GM12878 (cell line): ENCODE results near the gene CEACAM3. TPM values are rescaled to one million over a fixed set of nuclear protein-coding genes. Genes with fewer than 3 reads are reported as not detected.

ENCODE experiments used
- ATAC-seq: fragments of 200-7000 bp; cut with Tn5 transposase; 3 replicates; pipeline ENCODE4 v1.9.1; 2020; ENCODE audit warnings: mild to moderate bottlenecking, moderate library complexity
- BruUV-seq: library from RNA; stranded (reverse); fragments of 400-500 nt; replicated peaks from 2 replicates; lab custom pipeline; 2021; lab: Mats Ljungman, UMichigan
- CTCF ChIA-PET: fragments of 300-600 bp; sonication (Branson Sonifier 250); formaldehyde crosslinking; extraction: SDS; loops from one replicate; lab custom pipeline; 2021; ENCODE audit warnings: inconsistent platforms; lab: Yijun Ruan, JAX
- POLR2A ChIA-PET: fragments of 350-600 bp; formaldehyde crosslinking; extraction: SDS; loops from one replicate; lab custom pipeline; 2021; ENCODE audit warnings: inconsistent platforms; lab: Charles Lee
- RAD21 ChIA-PET: fragments of 300-600 bp; sonication (Branson Sonifier 250); formaldehyde crosslinking; loops from one replicate; lab custom pipeline; 2023; ENCODE audit warnings: antibody characterized with exemption; ENCODE audit not compliant: unreplicated experiment; lab: Charles Lee
- SMC1A ChIA-PET: fragments of 300-600 bp; sonication (Branson Sonifier 250); formaldehyde crosslinking; loops from one replicate; lab custom pipeline; 2023; ENCODE audit not compliant: unreplicated experiment, uncharacterized antibody; lab: Charles Lee
- DNase-seq: peaks from one replicate; pipeline ENCODE4 v3.0.0-alpha.2; 2011; ENCODE audit warnings: low read depth, low spot score
- FAIRE-seq: peaks from 3 replicates; lab custom pipeline; 2011; peaks lifted over from hg19 to GRCh38; lab: Jason Lieb, UNC
- H2AFZ ChIP-seq: 2 replicates; pipeline ENCODE4 v1.6.0; 2011; ENCODE audit warnings: low read depth, low read length, control low read depth; ENCODE audit not compliant: control insufficient read depth
- H3K27ac ChIP-seq: 2 replicates; pipeline ENCODE4 v1.5.1; 2011; ENCODE audit warnings: control low read depth; ENCODE audit not compliant: control insufficient read depth, insufficient read depth
- H3K27me3 ChIP-seq, 2 experiments: replicated peaks in 1 of 2; 2 replicates each; pipeline versions ENCODE4 v1.6.0 to v1.6.1; 2011; ENCODE audit warnings: low read length in 1 of 2; ENCODE audit not compliant: control insufficient read depth in 2 of 2, insufficient read depth in 2 of 2
- H3K36me3 ChIP-seq, 2 experiments: 2 replicates each; pipeline ENCODE4 v1.5.1; 2011; ENCODE audit warnings: low read length in 1 of 2; ENCODE audit not compliant: control insufficient read depth in 2 of 2, insufficient read depth in 2 of 2
- H3K4me1 ChIP-seq: 2 replicates; pipeline ENCODE4 v1.6.1; 2011; ENCODE audit warnings: mild to moderate bottlenecking, low read length, moderate library complexity, mixed read lengths; ENCODE audit not compliant: control insufficient read depth, insufficient read depth
- H3K4me2 ChIP-seq: 2 replicates; pipeline ENCODE4 v1.6.0; 2011; ENCODE audit warnings: control low read depth; ENCODE audit not compliant: control insufficient read depth, insufficient read depth
- H3K4me3 ChIP-seq: fragments of 200-600 bp; sonication (generic); 2 replicates; pipeline ENCODE4 v1.5.1; 2016
- H3K79me2 ChIP-seq: 2 replicates; pipeline ENCODE4 v1.6.0; 2011; ENCODE audit warnings: low read length; ENCODE audit not compliant: control insufficient read depth, insufficient read depth
- H3K9ac ChIP-seq: 2 replicates; pipeline ENCODE4 v1.8.0; 2011; ENCODE audit warnings: low read length, control low read depth, mixed read lengths; ENCODE audit not compliant: control insufficient read depth, insufficient read depth
- H3K9me3 ChIP-seq: replicated peaks from 3 replicates; pipeline ENCODE4 v1.5.1; 2011; ENCODE audit warnings: mild to moderate bottlenecking, low read length; ENCODE audit not compliant: control insufficient read depth, insufficient read depth
- H4K20me1 ChIP-seq: 2 replicates; pipeline ENCODE4 v1.6.0; 2011; ENCODE audit not compliant: control insufficient read depth, insufficient read depth
- EED ChIP-seq: sonication (generic); IDR thresholded peaks from 2 replicates; pipeline ENCODE4 v1.6.1; 2016; ENCODE audit warnings: antibody characterized with exemption, low read depth
- IRF4 ChIP-seq: IDR thresholded peaks from 2 replicates; pipeline ENCODE4 v1.6.1; 2011; ENCODE audit warnings: low read depth, low read length
- POLR2A ChIP-seq: IDR thresholded peaks from 2 replicates; pipeline ENCODE4 v1.6.1; 2011; ENCODE audit warnings: low read depth, mild to moderate bottlenecking, low read length
- WGBS: methylation state at CpG from one replicate; pipeline ENCODE4 v1.1.6; 2016; ENCODE audit warnings: low lambda C conversion rate; ENCODE audit not compliant: insufficient replicate concordance, insufficient coverage; ENCODE audit errors: missing lambda C conversion rate; 5-methylcytosine and 5-hydroxymethylcytosine counted together
- in situ Hi-C: fragments of 300-500 bp; cut with MboI; formaldehyde crosslinking; loops from 9 replicates; pipeline ENCODE4 v1.14.3; 2018; ENCODE audit warnings: mixed read lengths
- intact Hi-C: fragments of 100-400 bp; cut with micrococcal nuclease; formaldehyde crosslinking; loops from one replicate; pipeline ENCODE4 v1.14.2; 2022; ENCODE audit not compliant: unreplicated experiment
- polyA plus RNA-seq, 11 experiments: library from polyadenylated mRNA; depleted of rRNA in 4 of 11; unstranded in 6 of 11; stranded (reverse) in 5 of 11; fragments of >200 nt; fragmentation: Nextera tagmentation in 4 of 11; fragmentation: Illumina TruSeq in 1 of 11; extraction: Ambion mirVana in 4 of 11; extraction: Trizol in 1 of 11; gene quantifications; 1 replicate in 1 of 11; 2 replicates in 10 of 11; pipeline versions ENCODE4 v1.2.1 to v1.2.3, GENCODE V29; 2011 to 2016; ENCODE audit warnings: inconsistent platforms in 2 of 11, missing spikeins in 2 of 11, low read depth in 1 of 11
- total RNA-seq, 4 experiments: library from RNA; depleted of rRNA in 3 of 4; stranded (reverse); fragments of >200 nt in 3 of 4; fragmentation: Illumina TruSeq in 1 of 4; extraction: Trizol in 1 of 4; gene quantifications; 2 replicates each; pipeline versions ENCODE4 v1.2.1 to v1.2.3, GENCODE V29; 2013 to 2021
- TF ChIP-seq, protein P1 (sequence below): fragments of 150-350 bp; IDR thresholded peaks from 2 replicates; pipeline ENCODE4 v1.6.1; 2014; ENCODE audit warnings: mild to moderate bottlenecking, low read depth, low read length
- TF ChIP-seq, protein P2 (sequence below): fragments of 450-650 bp; IDR thresholded peaks from 2 replicates; pipeline ENCODE4 v1.6.1; 2018; ENCODE audit warnings: mild to moderate bottlenecking, low read depth, moderate library complexity; ENCODE audit not compliant: partially characterized antibody

The CEACAM3 gene
- total and polyA plus RNA-seq, 10 of the 15 experiments (the other 5 are each of a cell fraction or from before 2014, with no cell fraction given): not detected

DNA sequence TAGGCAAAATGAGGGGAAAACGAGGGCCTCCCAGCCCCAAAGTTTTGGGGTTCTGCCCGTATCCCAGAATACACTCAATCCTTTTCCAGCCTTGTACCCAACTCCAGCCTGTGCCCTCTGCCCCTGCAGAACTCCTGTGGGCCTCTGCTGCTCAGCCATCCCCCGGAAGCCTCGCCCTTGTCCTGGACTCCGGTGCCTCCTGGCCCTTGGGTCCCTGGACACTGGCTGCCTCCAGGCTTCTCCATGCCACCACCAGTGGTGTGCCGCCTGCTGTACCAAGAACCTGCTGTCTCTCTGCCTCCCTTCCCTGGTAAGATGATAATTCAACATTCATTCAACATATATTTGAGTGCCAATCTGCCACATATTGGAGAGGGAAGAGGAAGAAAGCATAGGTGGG, 52.3 kb downstream of the CEACAM3 start:
- Histone ChIP-seq H3K9ac (no peak overlapping the region), H3K27me3 (peaks cover 1 to 8% of the 10 kb centered on the region in 2 experiments; a peak in 3 of 4 replicates), H3K4me1 (no peaks in the 10 kb centered on the region), H3K9me3 (no peaks in the 10 kb centered on the region), H3K36me3 (no peaks in the 10 kb centered on the region), H3K4me2 (no peak overlapping the region), H3K27ac (no peak overlapping the region), H4K20me1 (no peaks in the 10 kb centered on the region), H3K79me2 (no peaks in the 10 kb centered on the region), H3K4me3 (no peak overlapping the region), H2AFZ (no peak overlapping the region)
- intact Hi-C loops (no loop called here), in situ Hi-C loops (no loop called here)
- ChIA-PET CTCF (interaction anchor here (0.9 to 1.6 kb wide), 3 partner anchors 10 to 54 kb away, joined by 3 to 5 read pairs (median 4); no protein-coding TSS in a partner anchor), SMC1A (no interaction called here), POLR2A (no interaction called here), RAD21 (no interaction called here)
- 12% methylated on average over 6 of the region's 6 CpGs for WGBS
- TF ChIP-seq EED: no peak
- TF ChIP-seq POLR2A: no peak
- TF ChIP-seq, protein P1, sequence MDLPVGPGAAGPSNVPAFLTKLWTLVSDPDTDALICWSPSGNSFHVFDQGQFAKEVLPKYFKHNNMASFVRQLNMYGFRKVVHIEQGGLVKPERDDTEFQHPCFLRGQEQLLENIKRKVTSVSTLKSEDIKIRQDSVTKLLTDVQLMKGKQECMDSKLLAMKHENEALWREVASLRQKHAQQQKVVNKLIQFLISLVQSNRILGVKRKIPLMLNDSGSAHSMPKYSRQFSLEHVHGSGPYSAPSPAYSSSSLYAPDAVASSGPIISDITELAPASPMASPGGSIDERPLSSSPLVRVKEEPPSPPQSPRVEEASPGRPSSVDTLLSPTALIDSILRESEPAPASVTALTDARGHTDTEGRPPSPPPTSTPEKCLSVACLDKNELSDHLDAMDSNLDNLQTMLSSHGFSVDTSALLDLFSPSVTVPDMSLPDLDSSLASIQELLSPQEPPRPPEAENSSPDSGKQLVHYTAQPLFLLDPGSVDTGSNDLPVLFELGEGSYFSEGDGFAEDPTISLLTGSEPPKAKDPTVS: no peak
- no peak for TF ChIP-seq IRF4
- TF ChIP-seq, protein P2, sequence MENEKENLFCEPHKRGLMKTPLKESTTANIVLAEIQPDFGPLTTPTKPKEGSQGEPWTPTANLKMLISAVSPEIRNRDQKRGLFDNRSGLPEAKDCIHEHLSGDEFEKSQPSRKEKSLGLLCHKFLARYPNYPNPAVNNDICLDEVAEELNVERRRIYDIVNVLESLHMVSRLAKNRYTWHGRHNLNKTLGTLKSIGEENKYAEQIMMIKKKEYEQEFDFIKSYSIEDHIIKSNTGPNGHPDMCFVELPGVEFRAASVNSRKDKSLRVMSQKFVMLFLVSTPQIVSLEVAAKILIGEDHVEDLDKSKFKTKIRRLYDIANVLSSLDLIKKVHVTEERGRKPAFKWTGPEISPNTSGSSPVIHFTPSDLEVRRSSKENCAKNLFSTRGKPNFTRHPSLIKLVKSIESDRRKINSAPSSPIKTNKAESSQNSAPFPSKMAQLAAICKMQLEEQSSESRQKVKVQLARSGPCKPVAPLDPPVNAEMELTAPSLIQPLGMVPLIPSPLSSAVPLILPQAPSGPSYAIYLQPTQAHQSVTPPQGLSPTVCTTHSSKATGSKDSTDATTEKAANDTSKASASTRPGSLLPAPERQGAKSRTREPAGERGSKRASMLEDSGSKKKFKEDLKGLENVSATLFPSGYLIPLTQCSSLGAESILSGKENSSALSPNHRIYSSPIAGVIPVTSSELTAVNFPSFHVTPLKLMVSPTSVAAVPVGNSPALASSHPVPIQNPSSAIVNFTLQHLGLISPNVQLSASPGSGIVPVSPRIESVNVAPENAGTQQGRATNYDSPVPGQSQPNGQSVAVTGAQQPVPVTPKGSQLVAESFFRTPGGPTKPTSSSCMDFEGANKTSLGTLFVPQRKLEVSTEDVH: no peak
- BruUV-seq: no TSS peak
- ATAC-seq: no peak
- no peak for FAIRE-seq
- DNase-seq: no peak
